GM18517 (cell line): ENCODE data around the gene DND1.
A peak's percentile ranks its signal among the peaks of the same experiment; 100 is the strongest.
"Not testable (repeated sequence)": the region's sequence is repeated elsewhere in the genome, so short reads cannot be mapped to it uniquely, and the experiment has no call there.

Source experiments
- ATAC-seq: cut with Tn5 transposase; IDR thresholded peaks from one replicate; pipeline ENCODE4 v1.9.1; 2021; ENCODE audit warnings: mild to moderate bottlenecking, moderate library complexity; ENCODE audit not compliant: unreplicated experiment

The DND1 gene

GRCh38 chr5:140631831-140632365, 41.5 kb downstream of the DND1 start:
- ATAC-seq, result peak; percentile 13

GRCh38 chr5:140631036-140631417, 42.3 kb downstream of the DND1 start:
- ATAC-seq, result no peak

GRCh38 chr5:140630292-140631035, 42.9 kb downstream of the DND1 start:
- ATAC-seq, result no peak

- ATAC-seq, result no peak
These were observed 44.7 kb downstream of the DND1 start for GRCh38 chr5:140628711-140629110.

- ATAC-seq, result no peak
These were observed 45.4 kb downstream of the DND1 start for GRCh38 chr5:140627972-140628371.

GRCh38 chr5:140624886-140625285, 48.5 kb downstream of the DND1 start:
- ATAC-seq, result not testable (repeated sequence)

GRCh38 chr5:140623061-140623460, 50.3 kb downstream of the DND1 start:
- ATAC-seq, result not testable (repeated sequence)

- ATAC-seq, result no peak
These were observed 51.1 kb downstream of the DND1 start for GRCh38 chr5:140622301-140622700.
